ENCODE measurements around the gene TDRKH. TPM values are rescaled to one million over a fixed set of nuclear protein-coding genes. Genes with fewer than 3 reads are reported as not detected.
A peak's percentile ranks its signal among the peaks of the same experiment; 100 is the strongest.

Gene TDRKH
- total and polyA plus RNA-seq, 2 donors, result 6.5 to 11.3 TPM

- no peaks in the 10 kb centered on the region for H3K9me3 ChIP-seq (ENCODE audit: control insufficient read depth in 2 of 2, insufficient read depth in 1 of 2, low read length in 1 of 2)
- peak within 1 kb of the TSS; percentile 70 to 89 for H3K27ac ChIP-seq (ENCODE audit: low read depth in 1 of 2, low read length in 1 of 2)
- peaks cover 9 to 15% of the 10 kb centered on the region in 2 donors for H3K4me1 ChIP-seq (ENCODE audit: control insufficient read depth in 2 of 2, insufficient read depth in 2 of 2, low read length in 2 of 2)
- H3K36me3 ChIP-seq (ENCODE audit: control insufficient read depth in 2 of 2, insufficient read depth in 2 of 2, low read length in 1 of 2), result peaks cover 25 to 37% of the 10 kb centered on the region in 2 donors
- peak within 1 kb of the TSS; percentile 89 to 92 for H3K4me3 ChIP-seq (ENCODE audit: low read length in 2 of 2)
- peak; percentile 56 to 90 (median 71) for DNase-seq (ENCODE audit: low read depth in 6 of 9, low spot score in 9 of 9)
- no peaks in the 10 kb centered on the region for H3K27me3 ChIP-seq (ENCODE audit: control insufficient read depth in 2 of 2, insufficient read depth in 1 of 2, low read length in 1 of 2)
- WGBS, result under 1% methylated on average over 68 of the region's 68 CpGs
These were observed 27.1 kb downstream of the TDRKH start, which contains the start of gene MRPL9 for GRCh38 chr1:151762941-151763921. Gene MRPL9, minus strand, starts transcription at chr1:151763496. Its CDS starts 17 bp downstream, at chr1:151763479.

GRCh38 chr1:151760597-151761385, 29.5 kb downstream of the TDRKH start:
- Histone ChIP-seq H3K4me3 (ENCODE audit: low read length in 2 of 2) (no peak overlapping the region), H3K27me3 (ENCODE audit: control insufficient read depth in 2 of 2, insufficient read depth in 1 of 2, low read length in 1 of 2) (no peaks in the 10 kb centered on the region), H3K27ac (ENCODE audit: low read depth in 1 of 2, low read length in 1 of 2) (no peak overlapping the region), H3K4me1 (ENCODE audit: control insufficient read depth in 2 of 2, insufficient read depth in 2 of 2, low read length in 2 of 2) (peaks cover 9 to 15% of the 10 kb centered on the region in 2 donors), H3K36me3 (ENCODE audit: control insufficient read depth in 2 of 2, insufficient read depth in 2 of 2, low read length in 1 of 2) (peaks cover 40 to 41% of the 10 kb centered on the region in 2 donors), H3K9me3 (ENCODE audit: control insufficient read depth in 2 of 2, insufficient read depth in 1 of 2, low read length in 1 of 2) (no peaks in the 10 kb centered on the region)
- WGBS, result 98% methylated on average over 7 of the region's 7 CpGs
- DNase-seq (ENCODE audit: low read depth in 6 of 9, low spot score in 9 of 9), result no peak

GRCh38 chr1:151759241-151759640, 31.1 kb downstream of the TDRKH start:
- DNase-seq (ENCODE audit: low read depth in 6 of 9, low spot score in 9 of 9), result no peak
- H3K27ac ChIP-seq (ENCODE audit: low read depth in 1 of 2, low read length in 1 of 2), result no peak overlapping the region
- H3K9me3 ChIP-seq (ENCODE audit: control insufficient read depth in 2 of 2, insufficient read depth in 1 of 2, low read length in 1 of 2), result no peaks in the 10 kb centered on the region
- H3K4me3 ChIP-seq (ENCODE audit: low read length in 2 of 2), result no peak overlapping the region
- H3K4me1 ChIP-seq (ENCODE audit: control insufficient read depth in 2 of 2, insufficient read depth in 2 of 2, low read length in 2 of 2), result peaks cover 9 to 15% of the 10 kb centered on the region in 2 donors
- peaks cover 40 to 41% of the 10 kb centered on the region in 2 donors for H3K36me3 ChIP-seq (ENCODE audit: control insufficient read depth in 2 of 2, insufficient read depth in 2 of 2, low read length in 1 of 2)
- H3K27me3 ChIP-seq (ENCODE audit: control insufficient read depth in 2 of 2, insufficient read depth in 1 of 2, low read length in 1 of 2), result no peaks in the 10 kb centered on the region

GRCh38 chr1:151756291-151756690, 34.0 kb downstream of the TDRKH start:
- peaks cover 31 to 34% of the 10 kb centered on the region in 2 donors for H3K36me3 ChIP-seq (ENCODE audit: control insufficient read depth in 2 of 2, insufficient read depth in 2 of 2, low read length in 1 of 2)
- H3K9me3 ChIP-seq (ENCODE audit: control insufficient read depth in 2 of 2, insufficient read depth in 1 of 2, low read length in 1 of 2), result no peaks in the 10 kb centered on the region
- no peaks in the 10 kb centered on the region for H3K4me1 ChIP-seq (ENCODE audit: control insufficient read depth in 2 of 2, insufficient read depth in 2 of 2, low read length in 2 of 2)
- DNase-seq (ENCODE audit: low read depth in 6 of 9, low spot score in 9 of 9), result no peak
- H3K27me3 ChIP-seq (ENCODE audit: control insufficient read depth in 2 of 2, insufficient read depth in 1 of 2, low read length in 1 of 2), result no peaks in the 10 kb centered on the region
- WGBS, result 100% methylated on average over 1 of the region's 1 CpG
- no peak overlapping the region for H3K27ac ChIP-seq (ENCODE audit: low read depth in 1 of 2, low read length in 1 of 2)
- no peak overlapping the region for H3K4me3 ChIP-seq (ENCODE audit: low read length in 2 of 2)

- no peak overlapping the region for H3K27ac ChIP-seq (ENCODE audit: low read depth in 1 of 2, low read length in 1 of 2)
- no peak overlapping the region for H3K4me3 ChIP-seq (ENCODE audit: low read length in 2 of 2)
- H3K27me3 ChIP-seq (ENCODE audit: control insufficient read depth in 2 of 2, insufficient read depth in 1 of 2, low read length in 1 of 2), result peaks cover 0 to 4% of the 10 kb centered on the region in 2 donors
- WGBS, result 95% methylated on average over 4 of the region's 4 CpGs
- no peaks in the 10 kb centered on the region for H3K36me3 ChIP-seq (ENCODE audit: control insufficient read depth in 2 of 2, insufficient read depth in 2 of 2, low read length in 1 of 2)
- DNase-seq (ENCODE audit: low read depth in 6 of 9, low spot score in 9 of 9), result no peak
- H3K4me1 ChIP-seq (ENCODE audit: control insufficient read depth in 2 of 2, insufficient read depth in 2 of 2, low read length in 2 of 2), result no peaks in the 10 kb centered on the region
- peaks cover 7 to 11% of the 10 kb centered on the region in 2 donors for H3K9me3 ChIP-seq (ENCODE audit: control insufficient read depth in 2 of 2, insufficient read depth in 1 of 2, low read length in 1 of 2)
These were observed 48.8 kb downstream of the TDRKH start for GRCh38 chr1:151741516-151741915.

GRCh38 chr1:151739590-151740355, 50.5 kb downstream of the TDRKH start:
- no peak overlapping the region for H3K4me3 ChIP-seq (ENCODE audit: low read length in 2 of 2)
- H3K27me3 ChIP-seq (ENCODE audit: control insufficient read depth in 2 of 2, insufficient read depth in 1 of 2, low read length in 1 of 2), result peaks cover 0 to 6% of the 10 kb centered on the region in 2 donors
- WGBS, result 81% methylated on average over 3 of the region's 3 CpGs
- no peaks in the 10 kb centered on the region for H3K4me1 ChIP-seq (ENCODE audit: control insufficient read depth in 2 of 2, insufficient read depth in 2 of 2, low read length in 2 of 2)
- no peak overlapping the region for H3K27ac ChIP-seq (ENCODE audit: low read depth in 1 of 2, low read length in 1 of 2)
- no peaks in the 10 kb centered on the region for H3K36me3 ChIP-seq (ENCODE audit: control insufficient read depth in 2 of 2, insufficient read depth in 2 of 2, low read length in 1 of 2)
- peak in 1 of 9 donors; percentile 10 for DNase-seq (ENCODE audit: low read depth in 6 of 9, low spot score in 9 of 9)
- peaks cover 7 to 11% of the 10 kb centered on the region in 2 donors for H3K9me3 ChIP-seq (ENCODE audit: control insufficient read depth in 2 of 2, insufficient read depth in 1 of 2, low read length in 1 of 2)

GRCh38 chr1:151737479-151737878, 52.8 kb downstream of the TDRKH start:
- Histone ChIP-seq H3K4me3 (ENCODE audit: low read length in 2 of 2) (no peak overlapping the region), H3K36me3 (ENCODE audit: control insufficient read depth in 2 of 2, insufficient read depth in 2 of 2, low read length in 1 of 2) (no peaks in the 10 kb centered on the region), H3K4me1 (ENCODE audit: control insufficient read depth in 2 of 2, insufficient read depth in 2 of 2, low read length in 2 of 2) (no peaks in the 10 kb centered on the region), H3K9me3 (ENCODE audit: control insufficient read depth in 2 of 2, insufficient read depth in 1 of 2, low read length in 1 of 2) (peaks cover 7 to 11% of the 10 kb centered on the region in 2 donors), H3K27me3 (ENCODE audit: control insufficient read depth in 2 of 2, insufficient read depth in 1 of 2, low read length in 1 of 2) (peaks cover 0 to 6% of the 10 kb centered on the region in 2 donors), H3K27ac (ENCODE audit: low read depth in 1 of 2, low read length in 1 of 2) (no peak overlapping the region)
- DNase-seq (ENCODE audit: low read depth in 6 of 9, low spot score in 9 of 9), result no peak

GRCh38 chr1:151737026-151737425, 53.3 kb downstream of the TDRKH start:
- Histone ChIP-seq H3K9me3 (ENCODE audit: control insufficient read depth in 2 of 2, insufficient read depth in 1 of 2, low read length in 1 of 2) (peaks cover 7 to 11% of the 10 kb centered on the region in 2 donors), H3K4me3 (ENCODE audit: low read length in 2 of 2) (no peak overlapping the region), H3K36me3 (ENCODE audit: control insufficient read depth in 2 of 2, insufficient read depth in 2 of 2, low read length in 1 of 2) (no peaks in the 10 kb centered on the region), H3K27me3 (ENCODE audit: control insufficient read depth in 2 of 2, insufficient read depth in 1 of 2, low read length in 1 of 2) (peaks cover 0 to 6% of the 10 kb centered on the region in 2 donors), H3K4me1 (ENCODE audit: control insufficient read depth in 2 of 2, insufficient read depth in 2 of 2, low read length in 2 of 2) (no peaks in the 10 kb centered on the region), H3K27ac (ENCODE audit: low read depth in 1 of 2, low read length in 1 of 2) (no peak overlapping the region)
- WGBS, result 91% methylated on average over 2 of the region's 2 CpGs
- no peak for DNase-seq (ENCODE audit: low read depth in 6 of 9, low spot score in 9 of 9)
